ENCODE measurements around the gene CDKAL1.
A peak's percentile ranks its signal among the peaks of the same experiment; 100 is the strongest.

CDKAL1 gene

GRCh38 chr6:21202521-21202920, 668.3 kb downstream of the CDKAL1 start:
- TF ChIP-seq ZBTB7A (IDR thresholded peaks at IDR 0.05; ENCODE audit: low read depth): no peak
- no peak for TF ChIP-seq CEBPB (IDR thresholded peaks at IDR 0.05)
- no peak for TF ChIP-seq TEAD4 (IDR thresholded peaks at IDR 0.05)
- no peak for TF ChIP-seq NFIC (IDR thresholded peaks at IDR 0.05)
- TF ChIP-seq TCF12 (IDR thresholded peaks at IDR 0.05; ENCODE audit: low read depth): no peak
- TF ChIP-seq EGR1 (IDR thresholded peaks at IDR 0.05): no peak
- no peak for TF ChIP-seq FOXM1 (IDR thresholded peaks at IDR 0.05; ENCODE audit: borderline replicate concordance, low read depth)
- no peak for TF ChIP-seq EP300 (IDR thresholded peaks at IDR 0.05; ENCODE audit: borderline replicate concordance)
- TF ChIP-seq MAX (IDR thresholded peaks at IDR 0.05): no peak

DNA sequence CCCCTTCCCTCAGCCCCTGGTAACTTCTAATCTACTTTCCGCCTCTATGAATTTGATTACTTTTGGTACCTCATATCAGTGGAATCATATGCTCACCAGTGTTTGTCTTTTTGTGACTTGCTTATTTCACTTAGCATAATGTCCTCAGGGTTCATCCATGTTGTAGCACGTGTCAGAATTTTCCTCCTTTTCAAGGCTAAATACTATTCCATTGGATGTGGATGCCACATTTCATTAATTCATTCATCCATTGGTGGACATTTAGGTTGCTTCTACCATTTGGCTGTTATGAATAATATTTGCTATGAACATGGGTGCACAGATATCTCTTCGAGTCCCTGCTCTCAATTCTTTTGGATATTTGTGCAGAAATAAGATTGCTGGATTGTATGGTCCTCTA, 670.7 kb downstream of the CDKAL1 start:
- TF ChIP-seq FOXM1 (IDR thresholded peaks at IDR 0.05; ENCODE audit: borderline replicate concordance, low read depth) (no peak), EGR1 (IDR thresholded peaks at IDR 0.05) (no peak), CEBPB (IDR thresholded peaks at IDR 0.05) (no peak), TCF12 (IDR thresholded peaks at IDR 0.05; ENCODE audit: low read depth) (no peak), NFIC (IDR thresholded peaks at IDR 0.05) (no peak), USF1 (IDR thresholded peaks at IDR 0.05) (no peak), RAD21 (IDR thresholded peaks at IDR 0.05; ENCODE audit: low read depth) (no peak), TAF1 (IDR thresholded peaks at IDR 0.05; ENCODE audit: low read depth) (no peak), TEAD4 (IDR thresholded peaks at IDR 0.05) (no peak)

DNA sequence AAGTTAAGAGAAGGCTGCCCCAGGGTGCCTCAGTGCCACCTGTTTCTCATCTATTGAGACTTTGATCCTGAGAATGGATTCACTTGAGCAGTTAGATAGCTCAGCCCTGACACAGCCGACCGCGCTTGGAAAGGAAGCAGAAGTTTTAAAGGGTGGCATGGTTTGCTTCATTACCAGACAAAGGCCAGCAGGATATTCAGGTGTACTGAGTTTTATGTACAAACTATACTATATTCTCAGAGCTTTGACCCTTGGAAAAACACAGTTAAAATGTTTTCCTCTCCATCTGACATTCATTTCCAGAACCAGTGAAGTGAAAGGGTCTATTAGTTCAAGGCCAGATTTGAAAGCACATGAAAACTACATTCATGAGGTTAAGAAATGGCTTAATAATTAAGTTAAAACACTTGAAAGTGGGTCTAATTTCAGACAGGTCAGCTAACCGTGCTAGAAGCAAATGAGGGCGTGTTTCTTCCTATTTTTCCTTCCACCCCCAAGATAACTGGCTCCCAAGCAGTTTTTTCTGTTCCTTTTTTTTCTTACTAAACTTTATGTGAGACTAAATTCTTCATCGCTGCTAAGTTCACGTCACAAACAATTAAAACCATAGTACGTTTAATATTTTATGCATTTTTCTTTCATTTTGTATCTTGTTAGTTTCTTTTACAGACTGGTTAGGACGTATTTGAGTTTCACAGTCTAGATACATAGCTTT, 674.0 kb downstream of the CDKAL1 start:
- TF ChIP-seq CEBPB (IDR thresholded peaks at IDR 0.05) (no peak), TCF12 (IDR thresholded peaks at IDR 0.05; ENCODE audit: low read depth) (peak; percentile 30; the same call in 1 of the 2 replicates)

GRCh38 chr6:21208796-21209186, 674.5 kb downstream of the CDKAL1 start:
- TF ChIP-seq CREB1 (IDR thresholded peaks at IDR 0.05; ENCODE audit: low read depth) (no peak), TAF1 (IDR thresholded peaks at IDR 0.05; ENCODE audit: low read depth) (no peak), NFIC (IDR thresholded peaks at IDR 0.05) (no peak)

DNA sequence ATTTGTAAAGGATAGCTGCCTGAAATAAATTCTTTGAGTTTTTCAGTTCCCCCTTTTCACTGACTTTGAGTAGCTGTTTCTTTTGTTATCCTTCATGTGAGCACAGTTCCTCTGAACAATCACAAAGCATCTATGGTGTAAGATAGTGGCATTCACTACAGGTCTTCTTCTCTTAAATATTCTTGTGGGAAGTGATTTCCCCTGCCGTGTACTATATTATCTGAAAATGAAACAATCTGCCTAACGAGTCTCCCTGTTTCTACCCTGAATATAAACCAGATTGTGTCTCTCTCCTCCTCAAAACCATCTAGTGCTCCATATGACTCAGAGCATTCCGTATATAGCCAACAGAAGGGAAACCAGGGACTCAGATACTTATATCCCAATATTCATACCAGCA, 679.2 kb downstream of the CDKAL1 start:
- TF ChIP-seq EGR1 (IDR thresholded peaks at IDR 0.05): no peak
- no peak for TF ChIP-seq FOXM1 (IDR thresholded peaks at IDR 0.05; ENCODE audit: borderline replicate concordance, low read depth)
- no peak for TF ChIP-seq YY1 (IDR thresholded peaks at IDR 0.05; ENCODE audit: low read depth)
- no peak for TF ChIP-seq USF1 (IDR thresholded peaks at IDR 0.05)
- no peak for TF ChIP-seq RAD21 (IDR thresholded peaks at IDR 0.05; ENCODE audit: low read depth)
- no peak for TF ChIP-seq CEBPB (IDR thresholded peaks at IDR 0.05)
- no peak for TF ChIP-seq TAF1 (IDR thresholded peaks at IDR 0.05; ENCODE audit: low read depth)
- TF ChIP-seq TEAD4 (IDR thresholded peaks at IDR 0.05): no peak
- TF ChIP-seq ZBTB7A (IDR thresholded peaks at IDR 0.05; ENCODE audit: low read depth): no peak
- TF ChIP-seq, protein P1, sequence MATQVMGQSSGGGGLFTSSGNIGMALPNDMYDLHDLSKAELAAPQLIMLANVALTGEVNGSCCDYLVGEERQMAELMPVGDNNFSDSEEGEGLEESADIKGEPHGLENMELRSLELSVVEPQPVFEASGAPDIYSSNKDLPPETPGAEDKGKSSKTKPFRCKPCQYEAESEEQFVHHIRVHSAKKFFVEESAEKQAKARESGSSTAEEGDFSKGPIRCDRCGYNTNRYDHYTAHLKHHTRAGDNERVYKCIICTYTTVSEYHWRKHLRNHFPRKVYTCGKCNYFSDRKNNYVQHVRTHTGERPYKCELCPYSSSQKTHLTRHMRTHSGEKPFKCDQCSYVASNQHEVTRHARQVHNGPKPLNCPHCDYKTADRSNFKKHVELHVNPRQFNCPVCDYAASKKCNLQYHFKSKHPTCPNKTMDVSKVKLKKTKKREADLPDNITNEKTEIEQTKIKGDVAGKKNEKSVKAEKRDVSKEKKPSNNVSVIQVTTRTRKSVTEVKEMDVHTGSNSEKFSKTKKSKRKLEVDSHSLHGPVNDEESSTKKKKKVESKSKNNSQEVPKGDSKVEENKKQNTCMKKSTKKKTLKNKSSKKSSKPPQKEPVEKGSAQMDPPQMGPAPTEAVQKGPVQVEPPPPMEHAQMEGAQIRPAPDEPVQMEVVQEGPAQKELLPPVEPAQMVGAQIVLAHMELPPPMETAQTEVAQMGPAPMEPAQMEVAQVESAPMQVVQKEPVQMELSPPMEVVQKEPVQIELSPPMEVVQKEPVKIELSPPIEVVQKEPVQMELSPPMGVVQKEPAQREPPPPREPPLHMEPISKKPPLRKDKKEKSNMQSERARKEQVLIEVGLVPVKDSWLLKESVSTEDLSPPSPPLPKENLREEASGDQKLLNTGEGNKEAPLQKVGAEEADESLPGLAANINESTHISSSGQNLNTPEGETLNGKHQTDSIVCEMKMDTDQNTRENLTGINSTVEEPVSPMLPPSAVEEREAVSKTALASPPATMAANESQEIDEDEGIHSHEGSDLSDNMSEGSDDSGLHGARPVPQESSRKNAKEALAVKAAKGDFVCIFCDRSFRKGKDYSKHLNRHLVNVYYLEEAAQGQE (IDR thresholded peaks at IDR 0.05; ENCODE audit: low read depth): no peak
- no peak for TF ChIP-seq TCF12 (IDR thresholded peaks at IDR 0.05; ENCODE audit: low read depth)
- no peak for TF ChIP-seq MAX (IDR thresholded peaks at IDR 0.05)
- no peak for TF ChIP-seq NFIC (IDR thresholded peaks at IDR 0.05)
- TF ChIP-seq CREB1 (IDR thresholded peaks at IDR 0.05; ENCODE audit: low read depth): no peak
- no peak for TF ChIP-seq EP300 (IDR thresholded peaks at IDR 0.05; ENCODE audit: borderline replicate concordance)

GRCh38 chr6:21214738-21215448, 680.6 kb downstream of the CDKAL1 start:
- TF ChIP-seq CREB1 (IDR thresholded peaks at IDR 0.05; ENCODE audit: low read depth): no peak
- TF ChIP-seq RAD21 (IDR thresholded peaks at IDR 0.05; ENCODE audit: low read depth): no peak
- TF ChIP-seq TCF12 (IDR thresholded peaks at IDR 0.05; ENCODE audit: low read depth): no peak
- TF ChIP-seq EGR1 (IDR thresholded peaks at IDR 0.05): no peak
- no peak for TF ChIP-seq NFIC (IDR thresholded peaks at IDR 0.05)
- TF ChIP-seq TAF1 (IDR thresholded peaks at IDR 0.05; ENCODE audit: low read depth): no peak
- TF ChIP-seq CEBPB (IDR thresholded peaks at IDR 0.05): no peak
- no peak for TF ChIP-seq MAX (IDR thresholded peaks at IDR 0.05)
- TF ChIP-seq ZBTB7A (IDR thresholded peaks at IDR 0.05; ENCODE audit: low read depth): no peak
- TF ChIP-seq FOXM1 (IDR thresholded peaks at IDR 0.05; ENCODE audit: borderline replicate concordance, low read depth): no peak
- no peak for TF ChIP-seq YY1 (IDR thresholded peaks at IDR 0.05; ENCODE audit: low read depth)
- TF ChIP-seq USF1 (IDR thresholded peaks at IDR 0.05): no peak
